ENCODE results near the gene ACIN1.
"Not testable (repeated sequence)": the region's sequence is repeated elsewhere in the genome, so short reads cannot be mapped to it uniquely, and the experiment has no call there.

Gene ACIN1

GRCh38 chr14:23040100-23040499 lies 54.8 kb downstream of the ACIN1 start:
- DNase-seq: no peak

GRCh38 chr14:23035303-23036144 lies 59.4 kb downstream of the ACIN1 start:
- no peak for DNase-seq

GRCh38 chr14:23034498-23035302 lies 60.2 kb downstream of the ACIN1 start, which contains the start of gene PSMB5:
PSMB5 (minus strand) TSS chr14:23034900; CDS start chr14:23034881, 19 bp downstream.
- DNase-seq: no peak

GRCh38 chr14:23033801-23034497 lies 61.0 kb downstream of the ACIN1 start:
- no peak for DNase-seq

GRCh38 chr14:23033251-23033727 lies 61.6 kb downstream of the ACIN1 start:
- DNase-seq: no peak

GRCh38 chr14:23030936-23031335 lies 64.0 kb downstream of the ACIN1 start:
- DNase-seq: no peak

- no peak for DNase-seq
Observed at GRCh38 chr14:23028799-23029198, 66.1 kb downstream of the ACIN1 start.

- no peak for DNase-seq
Observed at GRCh38 chr14:23025151-23025814, 69.7 kb downstream of the ACIN1 start.

- DNase-seq: no peak
Observed at GRCh38 chr14:23024612-23025075, 70.3 kb downstream of the ACIN1 start.

GRCh38 chr14:23023795-23024152 lies 71.2 kb downstream of the ACIN1 start:
- no peak for DNase-seq

- DNase-seq: no peak
Observed at GRCh38 chr14:23023022-23023794, 71.7 kb downstream of the ACIN1 start.

- no peak for DNase-seq
Observed at GRCh38 chr14:23021889-23022442, 73.0 kb downstream of the ACIN1 start.

GRCh38 chr14:23021434-23021833 lies 73.5 kb downstream of the ACIN1 start:
- DNase-seq: no peak

- DNase-seq: no peak
Observed at GRCh38 chr14:23020143-23021128, 74.5 kb downstream of the ACIN1 start.

- no peak for DNase-seq
Observed at GRCh38 chr14:23018107-23018506, 76.8 kb downstream of the ACIN1 start.

- DNase-seq: no peak
Observed at GRCh38 chr14:23017091-23017490, 77.8 kb downstream of the ACIN1 start.

- no peak for DNase-seq
Observed at GRCh38 chr14:23015618-23016017, 79.3 kb downstream of the ACIN1 start.

GRCh38 chr14:23013749-23014054 lies 81.2 kb downstream of the ACIN1 start:
- not testable (repeated sequence) for DNase-seq

- no peak for DNase-seq
Observed at GRCh38 chr14:23013054-23013748, 81.7 kb downstream of the ACIN1 start.
